Smooth muscle cell (in vitro differentiated cells): ENCODE measurements around the gene ZNF804B. TPM values are rescaled to one million over a fixed set of nuclear protein-coding genes. Genes with fewer than 3 reads are reported as not detected.

Experiments used
- DNase-seq: peaks from one replicate; lab custom pipeline; 2025; ENCODE audit not compliant: unreplicated experiment; lab: John Stamatoyannopoulos, UW
- H2AFZ ChIP-seq: fragments of 200-600 bp; sonication (generic); 2 replicates; pipeline ENCODE4 v1.6.0; 2016; ENCODE audit warnings: antibody characterized with exemption, low read depth, mild to moderate bottlenecking
- H3F3A ChIP-seq: fragments of 200-600 bp; sonication (generic); 2 replicates; pipeline ENCODE4 v1.6.0; 2017; ENCODE audit warnings: antibody characterized with exemption, low read depth
- H3K27ac ChIP-seq: fragments of 200-600 bp; sonication (generic); 2 replicates; pipeline ENCODE4 v1.5.1; 2016; ENCODE audit warnings: low read depth, mild to moderate bottlenecking
- H3K27me3 ChIP-seq: fragments of 200-600 bp; sonication (generic); 2 replicates; pipeline ENCODE4 v1.6.1; 2016; ENCODE audit warnings: low read depth, mild to moderate bottlenecking
- H3K36me3 ChIP-seq: fragments of 200-600 bp; sonication (generic); 2 replicates; pipeline ENCODE4 v1.5.1; 2016; ENCODE audit warnings: low read depth
- H3K4me1 ChIP-seq: fragments of 200-600 bp; sonication (generic); 2 replicates; pipeline ENCODE4 v1.5.1; 2016; ENCODE audit warnings: low read depth
- H3K4me2 ChIP-seq: fragments of 200-600 bp; sonication (generic); 2 replicates; pipeline ENCODE4 v1.6.0; 2016; ENCODE audit warnings: mild to moderate bottlenecking
- H3K4me3 ChIP-seq: fragments of 200-600 bp; sonication (generic); 2 replicates; pipeline ENCODE4 v1.5.1; 2016; ENCODE audit warnings: mild to moderate bottlenecking
- H3K79me2 ChIP-seq: fragments of 200-600 bp; sonication (generic); 2 replicates; pipeline ENCODE4 v1.6.0; 2016; ENCODE audit warnings: low read depth, mild to moderate bottlenecking
- H3K9ac ChIP-seq: fragments of 200-600 bp; sonication (generic); 2 replicates; pipeline ENCODE4 v1.6.0; 2016; ENCODE audit warnings: low read depth
- H3K9me3 ChIP-seq: fragments of 200-600 bp; sonication (generic); replicated peaks from 2 replicates; pipeline ENCODE4 v1.5.1; 2016; ENCODE audit warnings: low read depth
- H4K20me1 ChIP-seq: fragments of 200-600 bp; sonication (generic); 2 replicates; pipeline ENCODE4 v1.6.0; 2016; ENCODE audit warnings: low read depth
- WGBS: methylation state at CpG from one replicate; pipeline ENCODE4 v1.1.7; 2016; ENCODE audit warnings: low lambda C conversion rate; 5-methylcytosine and 5-hydroxymethylcytosine counted together
- polyA plus RNA-seq: library from polyadenylated mRNA; unstranded; fragments of >200 nt; fragmentation: Nextera tagmentation; extraction: Ambion mirVana; gene quantifications from 2 replicates; pipeline ENCODE4 v1.2.1, GENCODE V29; 2016
- total RNA-seq: library from RNA; depleted of rRNA; stranded (reverse); fragments of >200 nt; gene quantifications from 2 replicates; pipeline ENCODE4 v1.2.3, GENCODE V29; 2014
- TF ChIP-seq, protein P1 (sequence below): fragments of 200-600 bp; sonication (generic); IDR thresholded peaks from 2 replicates; pipeline ENCODE4 v1.5.1; 2017; ENCODE audit warnings: borderline replicate concordance, mild to moderate bottlenecking, antibody characterized with exemption; ENCODE audit not compliant: insufficient read depth, poor library complexity, severe bottlenecking

The ZNF804B gene
- not detected in 2 replicates for total RNA-seq
- not detected in 2 replicates for polyA plus RNA-seq

GRCh38 chr7:88759230-88760135 is at the start of gene ZNF804B:
Gene ZNF804B (plus strand): TSS chr7:88759700. CDS start chr7:88759977, 277 bp downstream.
- Histone ChIP-seq H3K4me1 (peaks cover 9% of the 10 kb centered on the region), H3F3A (no peaks in the 10 kb centered on the region), H3K9ac (no peak within 1 kb of the TSS), H3K36me3 (no peaks in the 10 kb centered on the region), H2AFZ (peak within 1 kb of the TSS; percentile 81), H3K4me3 (peak within 1 kb of the TSS; percentile 50), H3K27me3 (peaks cover 96% of the 10 kb centered on the region), H3K4me2 (peak within 1 kb of the TSS; percentile 89), H3K27ac (no peak within 1 kb of the TSS), H3K9me3 (no peaks in the 10 kb centered on the region), H4K20me1 (no peaks in the 10 kb centered on the region), H3K79me2 (no peaks in the 10 kb centered on the region)
- TF ChIP-seq, protein P1, sequence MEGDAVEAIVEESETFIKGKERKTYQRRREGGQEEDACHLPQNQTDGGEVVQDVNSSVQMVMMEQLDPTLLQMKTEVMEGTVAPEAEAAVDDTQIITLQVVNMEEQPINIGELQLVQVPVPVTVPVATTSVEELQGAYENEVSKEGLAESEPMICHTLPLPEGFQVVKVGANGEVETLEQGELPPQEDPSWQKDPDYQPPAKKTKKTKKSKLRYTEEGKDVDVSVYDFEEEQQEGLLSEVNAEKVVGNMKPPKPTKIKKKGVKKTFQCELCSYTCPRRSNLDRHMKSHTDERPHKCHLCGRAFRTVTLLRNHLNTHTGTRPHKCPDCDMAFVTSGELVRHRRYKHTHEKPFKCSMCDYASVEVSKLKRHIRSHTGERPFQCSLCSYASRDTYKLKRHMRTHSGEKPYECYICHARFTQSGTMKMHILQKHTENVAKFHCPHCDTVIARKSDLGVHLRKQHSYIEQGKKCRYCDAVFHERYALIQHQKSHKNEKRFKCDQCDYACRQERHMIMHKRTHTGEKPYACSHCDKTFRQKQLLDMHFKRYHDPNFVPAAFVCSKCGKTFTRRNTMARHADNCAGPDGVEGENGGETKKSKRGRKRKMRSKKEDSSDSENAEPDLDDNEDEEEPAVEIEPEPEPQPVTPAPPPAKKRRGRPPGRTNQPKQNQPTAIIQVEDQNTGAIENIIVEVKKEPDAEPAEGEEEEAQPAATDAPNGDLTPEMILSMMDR = no peak
- DNase-seq = no peak
- 5% methylated on average over 55 of the region's 74 CpGs for WGBS

- no peaks in the 10 kb centered on the region for H3K27me3 ChIP-seq
- H3K27ac ChIP-seq = no peak overlapping the region
- no peak overlapping the region for H3K9ac ChIP-seq
- no peaks in the 10 kb centered on the region for H3K9me3 ChIP-seq
- H3F3A ChIP-seq = no peaks in the 10 kb centered on the region
- WGBS = 84% methylated on average over 2 of the region's 2 CpGs
- DNase-seq = no peak
- no peaks in the 10 kb centered on the region for H3K36me3 ChIP-seq
- H3K4me3 ChIP-seq = no peak overlapping the region
- TF ChIP-seq, protein P1 = no peak
- no peaks in the 10 kb centered on the region for H4K20me1 ChIP-seq
- no peaks in the 10 kb centered on the region for H3K79me2 ChIP-seq
- no peak overlapping the region for H3K4me2 ChIP-seq
- no peak overlapping the region for H2AFZ ChIP-seq
- no peaks in the 10 kb centered on the region for H3K4me1 ChIP-seq
Measured at GRCh38 chr7:88735920-88736319, 23.6 kb upstream of the ZNF804B start.

DNA sequence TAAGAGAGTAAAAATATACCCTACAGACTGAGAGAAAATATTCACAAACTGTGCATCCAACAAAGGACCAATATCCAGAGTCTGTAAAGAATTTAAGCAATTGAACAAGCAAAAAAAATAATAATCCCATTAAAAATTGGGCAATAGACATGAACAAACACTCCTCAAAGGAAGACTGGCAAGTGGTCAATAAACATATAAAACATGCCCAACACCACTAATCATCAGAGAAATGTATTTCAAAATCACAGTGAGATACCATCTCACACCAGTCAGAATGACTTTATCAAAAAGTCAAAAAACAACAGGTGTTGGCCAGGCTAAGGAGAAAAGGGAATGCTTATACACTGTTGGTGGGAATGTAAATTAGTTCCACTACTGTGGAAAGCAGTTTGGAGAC is 21.9 kb upstream of the ZNF804B start:
- TF ChIP-seq, protein P1 = no peak
- no peak overlapping the region for H3K9ac ChIP-seq
- H3F3A ChIP-seq = no peaks in the 10 kb centered on the region
- no peak for DNase-seq
- no peaks in the 10 kb centered on the region for H3K36me3 ChIP-seq
- H3K9me3 ChIP-seq = no peaks in the 10 kb centered on the region
- H3K4me1 ChIP-seq = no peaks in the 10 kb centered on the region
- no peak overlapping the region for H3K27ac ChIP-seq
- H2AFZ ChIP-seq = no peak overlapping the region
- H3K4me3 ChIP-seq = no peak overlapping the region
- no peak overlapping the region for H3K4me2 ChIP-seq
- no peaks in the 10 kb centered on the region for H3K79me2 ChIP-seq
- no peaks in the 10 kb centered on the region for H4K20me1 ChIP-seq
- H3K27me3 ChIP-seq = no peaks in the 10 kb centered on the region
